ENCODE results near the gene OGFOD1.
A peak's percentile ranks its signal among the peaks of the same experiment; 100 is the strongest.

Gene OGFOD1

DNA sequence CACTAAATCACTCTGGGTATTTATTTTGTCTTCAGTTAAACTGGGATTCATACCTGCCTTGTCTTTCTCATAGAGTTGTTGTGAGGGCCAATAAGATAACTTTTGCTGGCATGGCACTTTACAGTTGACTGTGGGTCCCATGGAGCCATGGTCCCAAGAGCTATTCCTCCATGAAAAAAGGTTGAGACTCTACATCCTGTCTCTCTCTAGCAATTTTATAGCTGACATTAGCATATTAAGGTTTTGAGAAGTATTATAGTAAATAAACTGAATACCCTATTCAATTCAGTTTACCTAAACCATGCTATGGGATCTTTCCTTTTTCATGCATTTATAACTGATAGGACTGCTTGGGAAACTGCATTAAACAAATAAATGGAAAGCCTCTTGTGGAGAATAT lies 17.4 kb downstream of the OGFOD1 start:
- DNase-seq (ENCODE audit: low read depth) = no peak
- TF ChIP-seq, protein P1, sequence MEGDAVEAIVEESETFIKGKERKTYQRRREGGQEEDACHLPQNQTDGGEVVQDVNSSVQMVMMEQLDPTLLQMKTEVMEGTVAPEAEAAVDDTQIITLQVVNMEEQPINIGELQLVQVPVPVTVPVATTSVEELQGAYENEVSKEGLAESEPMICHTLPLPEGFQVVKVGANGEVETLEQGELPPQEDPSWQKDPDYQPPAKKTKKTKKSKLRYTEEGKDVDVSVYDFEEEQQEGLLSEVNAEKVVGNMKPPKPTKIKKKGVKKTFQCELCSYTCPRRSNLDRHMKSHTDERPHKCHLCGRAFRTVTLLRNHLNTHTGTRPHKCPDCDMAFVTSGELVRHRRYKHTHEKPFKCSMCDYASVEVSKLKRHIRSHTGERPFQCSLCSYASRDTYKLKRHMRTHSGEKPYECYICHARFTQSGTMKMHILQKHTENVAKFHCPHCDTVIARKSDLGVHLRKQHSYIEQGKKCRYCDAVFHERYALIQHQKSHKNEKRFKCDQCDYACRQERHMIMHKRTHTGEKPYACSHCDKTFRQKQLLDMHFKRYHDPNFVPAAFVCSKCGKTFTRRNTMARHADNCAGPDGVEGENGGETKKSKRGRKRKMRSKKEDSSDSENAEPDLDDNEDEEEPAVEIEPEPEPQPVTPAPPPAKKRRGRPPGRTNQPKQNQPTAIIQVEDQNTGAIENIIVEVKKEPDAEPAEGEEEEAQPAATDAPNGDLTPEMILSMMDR (IDR thresholded peaks at IDR 0.05; ENCODE audit: low read length, missing control alignments) = no peak
- no peak overlapping the region for H3K4me3 ChIP-seq (replicated peaks; ENCODE audit: low read depth, low read length)

DNA sequence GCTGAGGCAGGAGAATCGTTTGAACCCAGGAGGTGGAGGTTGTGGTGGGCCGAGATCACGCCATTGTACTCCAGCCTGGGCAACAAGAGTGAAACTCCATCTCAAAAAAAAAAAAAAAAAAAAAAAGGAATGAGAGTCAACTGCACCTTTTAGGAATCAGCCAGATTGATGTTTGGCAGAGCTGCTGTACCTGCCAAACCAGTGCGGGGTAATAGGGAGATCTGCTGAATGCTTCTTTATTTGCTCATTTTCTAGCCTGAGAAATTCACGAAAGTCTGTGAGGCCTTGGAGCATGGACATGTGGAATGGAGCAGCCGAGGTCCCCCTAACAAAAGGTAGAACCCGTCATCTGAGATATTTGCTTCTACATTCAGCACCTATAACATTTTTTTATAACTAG lies 18.4 kb downstream of the OGFOD1 start:
- TF ChIP-seq, protein P1 (IDR thresholded peaks at IDR 0.05; ENCODE audit: low read length, missing control alignments) = no peak
- DNase-seq (ENCODE audit: low read depth) = no peak
- H3K4me3 ChIP-seq (replicated peaks; ENCODE audit: low read depth, low read length) = no peak overlapping the region

DNA sequence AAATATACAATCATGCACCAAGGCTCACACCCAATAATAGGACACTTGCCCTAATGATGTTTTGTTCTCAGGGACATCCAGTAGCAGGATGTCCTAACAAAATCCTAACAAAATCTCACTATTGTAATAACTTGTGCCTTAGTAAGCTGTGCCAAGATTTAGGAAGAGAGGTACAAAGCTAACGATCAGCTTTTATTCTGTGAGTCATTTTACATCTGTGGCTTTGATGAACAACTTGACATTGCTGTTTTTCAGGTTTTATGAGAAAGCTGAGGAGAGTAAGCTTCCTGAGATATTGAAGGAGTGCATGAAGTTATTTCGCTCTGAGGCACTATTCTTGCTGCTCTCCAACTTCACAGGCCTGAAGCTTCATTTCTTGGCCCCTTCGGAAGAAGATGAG lies 18.9 kb downstream of the OGFOD1 start:
- no peak for DNase-seq (ENCODE audit: low read depth)
- TF ChIP-seq, protein P1 (IDR thresholded peaks at IDR 0.05; ENCODE audit: low read length, missing control alignments) = no peak
- H3K4me3 ChIP-seq (replicated peaks; ENCODE audit: low read depth, low read length) = no peak overlapping the region

DNA sequence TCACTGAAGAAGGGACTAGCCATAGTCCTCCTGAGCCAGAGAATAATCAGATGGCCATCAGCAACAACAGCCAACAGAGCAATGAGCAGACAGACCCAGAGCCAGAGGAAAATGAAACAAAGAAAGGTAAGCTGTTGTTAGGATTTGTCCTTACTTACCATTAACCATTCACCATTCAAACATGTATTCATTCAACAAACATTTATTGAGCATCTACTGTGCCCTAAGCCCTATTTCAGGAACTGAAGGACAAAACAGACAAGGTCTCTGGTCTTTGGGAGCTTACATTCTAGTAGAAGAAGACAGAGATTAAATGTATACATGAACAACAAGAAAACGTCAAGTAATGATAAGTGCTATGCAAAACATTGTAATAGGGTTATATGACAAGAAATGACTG lies 19.3 kb downstream of the OGFOD1 start:
- H3K4me3 ChIP-seq (replicated peaks; ENCODE audit: low read depth, low read length) = no peak overlapping the region
- TF ChIP-seq, protein P1 (IDR thresholded peaks at IDR 0.05; ENCODE audit: low read length, missing control alignments) = no peak
- no peak for DNase-seq (ENCODE audit: low read depth)

DNA sequence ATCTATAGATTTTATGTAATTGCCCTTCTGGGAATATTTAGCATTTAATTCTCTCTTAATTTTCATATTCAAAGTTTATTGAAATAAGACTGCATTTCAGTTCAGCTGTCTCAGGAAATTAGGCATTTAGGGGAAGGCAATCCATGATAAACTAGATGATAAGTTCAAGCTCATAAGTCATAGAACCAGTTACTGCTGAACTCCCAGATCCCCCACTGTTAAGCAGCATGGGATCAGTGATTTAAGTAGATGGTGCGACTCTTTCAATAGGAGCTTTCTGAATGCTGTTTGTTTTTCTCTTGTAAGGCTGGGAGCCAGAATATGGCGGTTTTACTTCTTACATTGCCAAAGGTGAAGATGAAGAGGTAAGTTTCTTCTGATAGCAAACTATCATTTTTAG lies 23.8 kb downstream of the OGFOD1 start:
- DNase-seq (ENCODE audit: low read depth) = no peak
- TF ChIP-seq, protein P1 (IDR thresholded peaks at IDR 0.05; ENCODE audit: low read length, missing control alignments) = no peak
- H3K4me3 ChIP-seq (replicated peaks; ENCODE audit: low read depth, low read length) = no peak overlapping the region

DNA sequence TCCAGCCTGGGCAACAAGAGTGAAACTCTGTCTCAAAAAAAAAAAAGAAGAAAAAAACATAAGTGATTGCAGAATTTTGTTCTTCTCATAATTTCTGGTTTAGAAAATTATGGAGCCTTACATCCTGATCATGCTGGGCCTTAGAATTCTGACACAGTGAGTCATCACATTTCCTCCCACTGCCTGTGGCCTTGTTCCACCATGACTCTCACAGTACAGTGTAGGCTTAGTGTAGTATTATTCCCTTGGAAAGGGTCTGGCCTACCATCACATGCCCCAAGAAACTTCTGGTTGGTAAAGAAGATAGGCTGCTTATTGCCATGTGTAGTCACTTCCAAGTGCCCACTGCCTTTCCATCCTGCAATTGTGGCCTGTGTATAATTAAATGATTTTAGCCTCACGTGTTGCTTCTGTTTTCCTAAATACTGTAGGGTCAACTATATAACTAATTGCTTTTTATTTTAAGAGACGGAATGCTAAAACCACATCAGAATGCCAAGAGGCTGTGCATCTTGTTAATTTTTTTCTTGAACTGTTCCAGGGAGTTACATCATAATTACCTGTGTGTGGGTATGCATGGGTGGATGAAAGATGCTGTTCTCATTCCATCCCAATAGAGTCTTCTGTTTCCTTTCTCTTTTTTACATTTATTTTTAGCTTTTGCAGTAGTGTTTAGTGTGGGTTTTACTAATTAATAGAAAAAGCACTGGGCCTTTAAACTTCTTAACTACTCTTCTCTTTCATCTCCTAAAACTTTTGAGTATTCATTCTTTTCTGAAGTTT lies 25.9 kb downstream of the OGFOD1 start:
- peak; percentile 89 for DNase-seq (ENCODE audit: low read depth)
- H3K4me3 ChIP-seq (replicated peaks; ENCODE audit: low read depth, low read length) = no peak overlapping the region
- TF ChIP-seq, protein P1 (IDR thresholded peaks at IDR 0.05; ENCODE audit: low read length, missing control alignments) = no peak

All from fibroblast of pulmonary artery (primary cell).